Suprapubic skin (tissue), 4 donors: ENCODE measurements around the gene GPATCH3. TPM values are rescaled to one million over a fixed set of nuclear protein-coding genes. Genes with fewer than 3 reads are reported as not detected.

Experiments
- DNase-seq, 2 donors: peaks; one replicate each; pipeline ENCODE4 v3.0.0-alpha.2; 2019; ENCODE audit warnings: low spot score in 2 of 2
- H3K27ac ChIP-seq: fragments of 200-600 bp; sonication (generic); one replicate; pipeline ENCODE4 v1.5.1; 2019
- H3K27me3 ChIP-seq: fragments of 200-600 bp; sonication (generic); one replicate; pipeline ENCODE4 v1.5.1; 2019
- H3K36me3 ChIP-seq: fragments of 200-600 bp; sonication (generic); one replicate; pipeline ENCODE4 v1.5.1; 2019
- H3K4me1 ChIP-seq: fragments of 200-600 bp; sonication (generic); one replicate; pipeline ENCODE4 v1.5.1; 2019
- H3K4me3 ChIP-seq: fragments of 200-600 bp; sonication (generic); one replicate; pipeline ENCODE4 v1.5.1; 2019; ENCODE audit warnings: mild to moderate bottlenecking
- H3K9me3 ChIP-seq: fragments of 200-600 bp; sonication (generic); one replicate; pipeline ENCODE4 v1.5.1; 2019
- CTCF ChIP-seq, 2 donors: fragments of 200-600 bp in 1 of 2; fragments of 450-650 bp in 1 of 2; sonication (generic) in 1 of 2; IDR thresholded peaks; one replicate each; pipeline ENCODE4 v1.5.1; 2016 to 2019; ENCODE audit warnings: antibody characterized with exemption in 2 of 2, mild to moderate bottlenecking in 1 of 2, moderate library complexity in 1 of 2
- EP300 ChIP-seq: sonication (generic); formaldehyde crosslinking; IDR thresholded peaks from one replicate; pipeline ENCODE4 v1.6.1; 2017; ENCODE audit warnings: antibody characterized with exemption
- POLR2A ChIP-seq, 2 donors: fragments of 450-650 bp; IDR thresholded peaks; one replicate each; pipeline ENCODE4 v1.6.1; 2017; ENCODE audit warnings: antibody characterized with exemption in 2 of 2, mild to moderate bottlenecking in 2 of 2, moderate library complexity in 2 of 2
- POLR2AphosphoS5 ChIP-seq, 3 donors: sonication (generic); formaldehyde crosslinking; IDR thresholded peaks; one replicate each; pipeline ENCODE4 v1.6.1; 2017; ENCODE audit warnings: antibody characterized with exemption in 3 of 3
- WGBS: methylation state at CpG from one replicate; pipeline ENCODE4 v1.1.5; 2018; 5-methylcytosine and 5-hydroxymethylcytosine counted together
- total RNA-seq, 4 donors: library from RNA; depleted of rRNA; stranded (reverse); fragments of >200 nt; gene quantifications; one replicate each; pipeline ENCODE4 v1.1.0, GENCODE V29; 2016

Gene GPATCH3
- total RNA-seq, 4 donors from 2014 or later: 14.1 to 20.5 (median 15.8) TPM

GRCh38 chr1:26913754-26914619, 13.7 kb upstream of the GPATCH3 start, which contains the start of gene NR0B2:
NR0B2 (minus strand) TSS chr1:26913975; CDS start chr1:26913940, 35 bp downstream.
- no peak for DNase-seq
- no peaks in the 10 kb centered on the region for H3K27me3 ChIP-seq
- no peaks in the 10 kb centered on the region for H3K36me3 ChIP-seq
- no peaks in the 10 kb centered on the region for H3K4me1 ChIP-seq
- 95% methylated on average over 11 of the region's 16 CpGs for WGBS
- H3K27ac ChIP-seq: no peak within 1 kb of the TSS
- TF ChIP-seq POLR2AphosphoS5 (IDR thresholded peaks at IDR 0.05): no peak
- TF ChIP-seq EP300: no peak
- TF ChIP-seq POLR2A (IDR thresholded peaks at IDR 0.05): no peak
- TF ChIP-seq CTCF (IDR thresholded peaks at IDR 0.05): no peak
- no peak within 1 kb of the TSS for H3K4me3 ChIP-seq
- no peaks in the 10 kb centered on the region for H3K9me3 ChIP-seq

- TF ChIP-seq CTCF (IDR thresholded peaks at IDR 0.05) (no peak), EP300 (no peak), POLR2A (IDR thresholded peaks at IDR 0.05) (no peak), POLR2AphosphoS5 (IDR thresholded peaks at IDR 0.05) (no peak)
- Histone ChIP-seq H3K27ac (no peak overlapping the region), H3K36me3 (no peaks in the 10 kb centered on the region), H3K4me3 (no peak overlapping the region), H3K27me3 (no peaks in the 10 kb centered on the region), H3K9me3 (no peaks in the 10 kb centered on the region), H3K4me1 (no peaks in the 10 kb centered on the region)
- WGBS: 100% methylated on average over 1 of the region's 5 CpGs
- no peak for DNase-seq
Observed at GRCh38 chr1:26913389-26913753, 13.1 kb upstream of the GPATCH3 start.

DNA sequence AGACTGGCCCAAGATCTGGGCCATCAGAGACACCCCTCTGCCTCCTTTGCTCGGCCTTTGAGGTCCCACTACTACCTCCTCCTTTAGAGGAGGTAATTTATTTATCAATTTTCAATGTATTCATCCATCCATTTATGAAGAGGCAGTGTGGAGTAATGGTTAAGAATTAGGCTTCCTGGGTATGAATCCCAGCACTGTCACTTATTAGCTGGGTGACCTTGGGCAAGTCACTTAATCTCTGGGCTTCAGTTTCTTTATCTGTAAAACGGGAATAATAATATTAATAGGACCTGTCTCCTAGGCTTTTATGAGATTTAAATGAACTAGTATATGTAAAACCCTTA, 11.9 kb upstream of the GPATCH3 start:
- WGBS: 74% methylated on average over 2 of the region's 2 CpGs

GRCh38 chr1:26911399-26912146, 11.3 kb upstream of the GPATCH3 start:
- Histone ChIP-seq H3K36me3 (no peaks in the 10 kb centered on the region), H3K9me3 (no peaks in the 10 kb centered on the region), H3K27me3 (no peaks in the 10 kb centered on the region), H3K4me1 (no peaks in the 10 kb centered on the region), H3K27ac (no peak overlapping the region), H3K4me3 (no peak overlapping the region)
- no peak for DNase-seq
- TF ChIP-seq CTCF (IDR thresholded peaks at IDR 0.05): no peak
- TF ChIP-seq EP300: no peak
- 94% methylated on average over 8 of the region's 8 CpGs for WGBS

More for the DNA sequence above, 11.9 kb upstream of the GPATCH3 start:
- Histone ChIP-seq H3K4me1 (no peaks in the 10 kb centered on the region), H3K27ac (no peak overlapping the region), H3K4me3 (no peak overlapping the region), H3K36me3 (no peaks in the 10 kb centered on the region), H3K27me3 (no peaks in the 10 kb centered on the region), H3K9me3 (no peaks in the 10 kb centered on the region)
- TF ChIP-seq POLR2A (IDR thresholded peaks at IDR 0.05): no peak
- no peak for TF ChIP-seq CTCF (IDR thresholded peaks at IDR 0.05)
- TF ChIP-seq POLR2AphosphoS5 (IDR thresholded peaks at IDR 0.05): no peak
- TF ChIP-seq EP300: no peak
- no peak for DNase-seq
